Measurements from ENCODE around the gene HNRNPK. TPM values are rescaled to one million over a fixed set of nuclear protein-coding genes. Genes with fewer than 3 reads are reported as not detected.
A peak's percentile ranks its signal among the peaks of the same experiment; 100 is the strongest.

HNRNPK gene
- total RNA-seq, 2 experiments from 2014 or later: 694 to 716 TPM

GRCh38 chr9:83991355-83991754 lies 11.3 kb upstream of the HNRNPK start:
- no peak for DNase-seq
- H3K27ac Mint-ChIP-seq: no peak overlapping the region
- H3K36me3 Mint-ChIP-seq: peaks cover 21% of the 10 kb centered on the region
- H3K4me3 Mint-ChIP-seq: no peak overlapping the region
- intact Hi-C loops (cut with micrococcal nuclease): no loop called here
- H3K4me1 Mint-ChIP-seq (ENCODE audit: low read depth): peaks cover 10% of the 10 kb centered on the region
- CTCF ChIA-PET: no interaction called here
- no peaks in the 10 kb centered on the region for H3K9me3 Mint-ChIP-seq
- H3K27me3 Mint-ChIP-seq: no peaks in the 10 kb centered on the region
- POLR2A ChIA-PET: no interaction called here

- Mint-ChIP-seq H3K27ac (no peak overlapping the region), H3K4me3 (no peak overlapping the region), H3K36me3 (peaks cover 23% of the 10 kb centered on the region), H3K4me1 (ENCODE audit: low read depth) (peaks cover 15% of the 10 kb centered on the region), H3K27me3 (no peaks in the 10 kb centered on the region), H3K9me3 (no peaks in the 10 kb centered on the region)
- CTCF ChIA-PET: no interaction called here
- POLR2A ChIA-PET: no interaction called here
- intact Hi-C loops (cut with micrococcal nuclease): no loop called here
- no peak for DNase-seq
Measured at GRCh38 chr9:83988411-83988810, 8.4 kb upstream of the HNRNPK start.

GRCh38 chr9:83987402-83987791 lies 7.4 kb upstream of the HNRNPK start:
- no peak for DNase-seq
- Mint-ChIP-seq H3K4me1 (ENCODE audit: low read depth) (peaks cover 25% of the 10 kb centered on the region), H3K9me3 (no peaks in the 10 kb centered on the region), H3K36me3 (peaks cover 29% of the 10 kb centered on the region), H3K27me3 (no peaks in the 10 kb centered on the region), H3K4me3 (no peak overlapping the region), H3K27ac (no peak overlapping the region)
- ChIA-PET CTCF (no interaction called here), POLR2A (no interaction called here)
- intact Hi-C loops (cut with micrococcal nuclease): no loop called here

- CTCF ChIA-PET: no interaction called here
- Mint-ChIP-seq H3K9me3 (no peaks in the 10 kb centered on the region), H3K4me3 (no peak overlapping the region), H3K27me3 (no peaks in the 10 kb centered on the region), H3K36me3 (peaks cover 29% of the 10 kb centered on the region), H3K27ac (no peak overlapping the region), H3K4me1 (ENCODE audit: low read depth) (peaks cover 27% of the 10 kb centered on the region)
- intact Hi-C loops (cut with micrococcal nuclease): no loop called here
- DNase-seq: peak; percentile 40
- POLR2A ChIA-PET: no interaction called here
Measured at GRCh38 chr9:83986765-83987401, 6.9 kb upstream of the HNRNPK start.

- peaks cover 29% of the 10 kb centered on the region for H3K36me3 Mint-ChIP-seq
- DNase-seq: no peak
- no peaks in the 10 kb centered on the region for H3K9me3 Mint-ChIP-seq
- no peak overlapping the region for H3K4me3 Mint-ChIP-seq
- POLR2A ChIA-PET: no interaction called here
- intact Hi-C loops (cut with micrococcal nuclease): no loop called here
- no peaks in the 10 kb centered on the region for H3K27me3 Mint-ChIP-seq
- no peak overlapping the region for H3K27ac Mint-ChIP-seq
- CTCF ChIA-PET: no interaction called here
- H3K4me1 Mint-ChIP-seq (ENCODE audit: low read depth): peaks cover 33% of the 10 kb centered on the region
Measured at GRCh38 chr9:83986195-83986594, 6.2 kb upstream of the HNRNPK start.

GRCh38 chr9:83981126-83981871 lies 1.3 kb upstream of the HNRNPK start:
- H3K4me1 Mint-ChIP-seq (ENCODE audit: low read depth): peaks cover 38% of the 10 kb centered on the region
- peak overlapping the region; percentile 96 for H3K4me3 Mint-ChIP-seq
- H3K9me3 Mint-ChIP-seq: no peaks in the 10 kb centered on the region
- ChIA-PET CTCF (interaction anchor here (0.9 to 3.4 kb wide), 4 partner anchors 18 to 315 kb away, joined by 3 to 12 read pairs (median 4); partner anchors contain the start of gene KIF27), POLR2A (interaction anchor here (0.6 to 2.8 kb wide), 12 partner anchors 10 to 315 kb away, joined by 3 to 22 read pairs (median 11); partner anchors contain the start of genes KIF27 and UBQLN1)
- intact Hi-C loops (cut with micrococcal nuclease): no loop called here
- peaks cover 43% of the 10 kb centered on the region for H3K36me3 Mint-ChIP-seq
- no peaks in the 10 kb centered on the region for H3K27me3 Mint-ChIP-seq
- H3K27ac Mint-ChIP-seq: peak overlapping the region; percentile 99
- peak; percentile 64 for DNase-seq

- peaks cover 43% of the 10 kb centered on the region for H3K4me1 Mint-ChIP-seq (ENCODE audit: low read depth)
- peak; percentile 99 for DNase-seq
- intact Hi-C loops (cut with micrococcal nuclease): loop anchor here (1.0 kb wide), 6 partner anchors 24 to 1762 kb away; partner anchors contain the start of gene KIF27
- H3K27ac Mint-ChIP-seq: peak within 1 kb of the TSS; percentile 99
- ChIA-PET CTCF (interaction anchor here (0.9 to 3.4 kb wide), 6 partner anchors 17 to 316 kb away, joined by 3 to 12 read pairs (median 4); partner anchors contain the start of gene KIF27), POLR2A (interaction anchor here (0.6 to 2.8 kb wide), 15 partner anchors 10 to 316 kb away, joined by 3 to 22 read pairs (median 9); partner anchors contain the start of genes KIF27 and UBQLN1)
- no peaks in the 10 kb centered on the region for H3K27me3 Mint-ChIP-seq
- no peaks in the 10 kb centered on the region for H3K9me3 Mint-ChIP-seq
- H3K36me3 Mint-ChIP-seq: peaks cover 51% of the 10 kb centered on the region
- peak within 1 kb of the TSS; percentile 96 for H3K4me3 Mint-ChIP-seq
Measured at GRCh38 chr9:83980395-83981125, 545 bp upstream of the HNRNPK start, which contains the start of gene RMI1. RMI1 (plus strand) TSS chr9:83980805; CDS start chr9:84000987, 20,182 bp downstream.

- intact Hi-C loops (cut with micrococcal nuclease): loop anchor here (10.0 kb wide), 1 partner anchor 776 kb away; no protein-coding TSS in a partner anchor
- peak overlapping the region; percentile 99 for H3K27ac Mint-ChIP-seq
- ChIA-PET CTCF (interaction anchor here (1.2 to 3.4 kb wide), 2 partner anchors 19 to 58 kb away, joined by 4 to 12 read pairs; partner anchors contain the start of gene KIF27), POLR2A (interaction anchor here (0.6 to 2.8 kb wide), 16 partner anchors 8 to 355 kb away, joined by 3 to 22 read pairs (median 8); partner anchors contain the start of genes KIF27 and UBQLN1)
- DNase-seq: peak; percentile 91
- no peaks in the 10 kb centered on the region for H3K27me3 Mint-ChIP-seq
- H3K4me3 Mint-ChIP-seq: peak overlapping the region; percentile 96
- peaks cover 64% of the 10 kb centered on the region for H3K36me3 Mint-ChIP-seq
- H3K9me3 Mint-ChIP-seq: no peaks in the 10 kb centered on the region
- H3K4me1 Mint-ChIP-seq (ENCODE audit: low read depth): peaks cover 56% of the 10 kb centered on the region
Measured at GRCh38 chr9:83978992-83979811, 813 bp downstream of the HNRNPK start.

GRCh38 chr9:83977196-83977595 lies 2.8 kb downstream of the HNRNPK start:
- H3K27ac Mint-ChIP-seq: peak overlapping the region; percentile 99
- DNase-seq: no peak
- H3K4me1 Mint-ChIP-seq (ENCODE audit: low read depth): peaks cover 52% of the 10 kb centered on the region
- no peaks in the 10 kb centered on the region for H3K27me3 Mint-ChIP-seq
- H3K36me3 Mint-ChIP-seq: peaks cover 70% of the 10 kb centered on the region
- CTCF ChIA-PET: interaction anchor here (0.8 to 1.0 kb wide), 2 partner anchors 12 to 175 kb away, joined by 3 to 4 read pairs; no protein-coding TSS in a partner anchor
- peak overlapping the region; percentile 96 for H3K4me3 Mint-ChIP-seq
- no peaks in the 10 kb centered on the region for H3K9me3 Mint-ChIP-seq
- POLR2A ChIA-PET: interaction anchor here (2.4 kb wide), 1 partner anchor 10 kb away, joined by 8 read pairs; no protein-coding TSS in a partner anchor
- intact Hi-C loops (cut with micrococcal nuclease): loop anchor here (10.0 kb wide), 1 partner anchor 778 kb away; no protein-coding TSS in a partner anchor

GRCh38 chr9:83976372-83976771 lies 3.6 kb downstream of the HNRNPK start:
- no peaks in the 10 kb centered on the region for H3K9me3 Mint-ChIP-seq
- ChIA-PET CTCF (interaction anchor here (1.1 kb wide), 1 partner anchor 12 kb away, joined by 3 read pairs; no protein-coding TSS in a partner anchor), POLR2A (interaction anchor here (2.4 kb wide), 1 partner anchor 9 kb away, joined by 8 read pairs; no protein-coding TSS in a partner anchor)
- H3K4me3 Mint-ChIP-seq: no peak overlapping the region
- peaks cover 78% of the 10 kb centered on the region for H3K36me3 Mint-ChIP-seq
- no peak for DNase-seq
- intact Hi-C loops (cut with micrococcal nuclease): loop anchor here (10.0 kb wide), 1 partner anchor 778 kb away; no protein-coding TSS in a partner anchor
- H3K4me1 Mint-ChIP-seq (ENCODE audit: low read depth): peaks cover 51% of the 10 kb centered on the region
- peak overlapping the region; percentile 99 for H3K27ac Mint-ChIP-seq
- no peaks in the 10 kb centered on the region for H3K27me3 Mint-ChIP-seq

- CTCF ChIA-PET: interaction anchor here (1.1 kb wide), 1 partner anchor 11 kb away, joined by 3 read pairs; no protein-coding TSS in a partner anchor
Measured at GRCh38 chr9:83975300-83975699, 4.7 kb downstream of the HNRNPK start.

More at GRCh38 chr9:83975300-83975699, 4.7 kb downstream of the HNRNPK start:
- Mint-ChIP-seq H3K4me1 (ENCODE audit: low read depth) (peaks cover 53% of the 10 kb centered on the region), H3K27ac (peak overlapping the region; percentile 66), H3K27me3 (no peaks in the 10 kb centered on the region), H3K9me3 (no peaks in the 10 kb centered on the region), H3K4me3 (peak overlapping the region; percentile 9), H3K36me3 (peaks cover 89% of the 10 kb centered on the region)
- POLR2A ChIA-PET: no interaction called here
- intact Hi-C loops (cut with micrococcal nuclease): loop anchor here (10.0 kb wide), 1 partner anchor 780 kb away; no protein-coding TSS in a partner anchor
- no peak for DNase-seq
